Endothelial cell of umbilical vein (primary cell): ENCODE results near the gene RAD51C. TPM values are rescaled to one million over a fixed set of nuclear protein-coding genes. Genes with fewer than 3 reads are reported as not detected.

Experiments
- BruUV-seq: library from RNA; stranded (reverse); fragments of 400-500 nt; replicated peaks from 2 replicates; lab custom pipeline; 2021; lab: Mats Ljungman, UMichigan
- CTCF ChIA-PET: fragments of 300-600, 350-600 bp; sonication (Branson Sonifier 250); formaldehyde crosslinking; loops from one replicate; lab custom pipeline; 2021; ENCODE audit warnings: antibody characterized with exemption, inconsistent platforms; lab: Charles Lee
- POLR2A ChIA-PET: fragments of 300-600, 350-600 bp; sonication (Branson Sonifier 250); formaldehyde crosslinking; loops from one replicate; lab custom pipeline; 2021; ENCODE audit warnings: antibody characterized with exemption, inconsistent platforms; lab: Charles Lee
- DNase-seq: peaks from one replicate; pipeline ENCODE4 v3.0.0-alpha.2; 2011; ENCODE audit warnings: low read depth, low spot score
- FAIRE-seq: peaks from 2 replicates; lab custom pipeline; 2011; peaks lifted over from hg19 to GRCh38; lab: Jason Lieb, UNC
- H2AFZ ChIP-seq: 2 replicates; pipeline ENCODE4 v1.6.0; 2012; ENCODE audit warnings: low read depth, low read length, control low read depth, inconsistent platforms
- H3K27ac ChIP-seq: 2 replicates; pipeline ENCODE4 v1.5.1; 2011; ENCODE audit warnings: low read depth, mild to moderate bottlenecking, control low read depth, low read length, moderate library complexity; ENCODE audit not compliant: insufficient read depth
- H3K27me3 ChIP-seq, 2 experiments: 2 replicates each; pipeline versions ENCODE4 v1.6.0 to v1.6.1; 2011; ENCODE audit warnings: low read length in 2 of 2, mixed read lengths in 1 of 2; ENCODE audit not compliant: control insufficient read depth in 2 of 2, insufficient read depth in 2 of 2
- H3K36me3 ChIP-seq, 2 experiments: 2 replicates in 1 of 2; 3 replicates in 1 of 2; pipeline ENCODE4 v1.5.1; 2011; ENCODE audit warnings: low read length in 2 of 2, mild to moderate bottlenecking in 1 of 2, moderate library complexity in 1 of 2; ENCODE audit not compliant: control insufficient read depth in 2 of 2, insufficient read depth in 2 of 2; ENCODE audit errors: extremely low read depth in 1 of 2
- H3K4me1 ChIP-seq: 3 replicates; pipeline ENCODE4 v1.5.1; 2011; ENCODE audit warnings: mild to moderate bottlenecking, low read length; ENCODE audit not compliant: control insufficient read depth, insufficient read depth; ENCODE audit errors: extremely low read depth
- H3K4me2 ChIP-seq: 2 replicates; pipeline ENCODE4 v1.6.1; 2011; ENCODE audit warnings: low read length, control low read depth, mixed read lengths; ENCODE audit not compliant: insufficient read depth
- H3K4me3 ChIP-seq, 3 experiments: fragments of 200-600 bp in 1 of 3; sonication (generic), shearing (Covaris generic) in 1 of 3; replicated peaks in 1 of 3; 2 replicates each; pipeline ENCODE4 v1.5.1; 2011 to 2016; ENCODE audit warnings: control low read depth in 3 of 3, low read length in 3 of 3, mild to moderate bottlenecking in 2 of 3, inconsistent platforms in 1 of 3, low read depth in 1 of 3, moderate library complexity in 1 of 3; ENCODE audit not compliant: insufficient read depth in 1 of 3
- H3K79me2 ChIP-seq: 2 replicates; pipeline ENCODE4 v1.6.0; 2012; ENCODE audit warnings: low read length, inconsistent platforms; ENCODE audit not compliant: control insufficient read depth, insufficient read depth
- H3K9ac ChIP-seq: replicated peaks from 2 replicates; pipeline ENCODE3; 2011; ENCODE audit warnings: low read length, control low read depth; ENCODE audit not compliant: insufficient read depth; ENCODE audit errors: extremely low read depth
- H3K9me1 ChIP-seq: replicated peaks from 3 replicates; pipeline ENCODE4 v1.6.0; 2011; ENCODE audit warnings: mild to moderate bottlenecking, low read length; ENCODE audit not compliant: control insufficient read depth, insufficient read depth; ENCODE audit errors: extremely low read depth
- H3K9me3 ChIP-seq: replicated peaks from 2 replicates; pipeline ENCODE4 v1.5.1; 2012; ENCODE audit warnings: low read length, inconsistent platforms; ENCODE audit not compliant: control insufficient read depth, insufficient read depth
- H4K20me1 ChIP-seq: replicated peaks from 2 replicates; pipeline ENCODE3; 2011; ENCODE audit warnings: mild to moderate bottlenecking, low read length; ENCODE audit not compliant: control insufficient read depth, insufficient read depth; ENCODE audit errors: extremely low read depth
- CTCF ChIP-seq, 2 donors: IDR thresholded peaks; 1 replicate in 1 of 2; 2 replicates in 1 of 2; pipeline ENCODE4 v1.5.1; 2011; ENCODE audit warnings: low read length in 2 of 2, mild to moderate bottlenecking in 2 of 2, moderate library complexity in 2 of 2, control low read depth in 1 of 2, inconsistent platforms in 1 of 2, low read depth in 1 of 2; ENCODE audit not compliant: insufficient read depth in 1 of 2; ENCODE audit errors: extremely low read depth in 1 of 2
- EZH2 ChIP-seq: IDR thresholded peaks from 2 replicates; pipeline ENCODE4 v1.6.1; 2012; ENCODE audit warnings: borderline replicate concordance, low read depth, mild to moderate bottlenecking, moderate library complexity, low read length, inconsistent platforms; ENCODE audit not compliant: severe bottlenecking
- FOS ChIP-seq: IDR thresholded peaks from 2 replicates; pipeline ENCODE4 v1.6.1; 2011; ENCODE audit warnings: mild to moderate bottlenecking, low read length, moderate library complexity, borderline replicate concordance; ENCODE audit not compliant: insufficient read depth
- GATA2 ChIP-seq: IDR thresholded peaks from 2 replicates; pipeline ENCODE4 v1.7.0; 2011; ENCODE audit warnings: low read depth, mild to moderate bottlenecking, moderate library complexity, mixed read lengths, low read length; ENCODE audit not compliant: insufficient read length, insufficient read depth
- JUN ChIP-seq: IDR thresholded peaks from 2 replicates; pipeline ENCODE4 v1.6.1; 2011; ENCODE audit warnings: borderline replicate concordance, low read depth; ENCODE audit not compliant: insufficient read length, insufficient read depth
- MYC ChIP-seq: IDR thresholded peaks from one replicate; pipeline ENCODE4 v1.6.1; 2011; ENCODE audit warnings: mild to moderate bottlenecking, low read depth, low read length
- POLR2A ChIP-seq: IDR thresholded peaks from 2 replicates; pipeline ENCODE4 v1.6.1; 2012; ENCODE audit warnings: low read depth, mild to moderate bottlenecking, control low read depth, low read length
- POLR2AphosphoS5 ChIP-seq: IDR thresholded peaks from 2 replicates; pipeline ENCODE4 v1.6.1; 2012; ENCODE audit warnings: low read depth, mild to moderate bottlenecking, control low read depth, low read length, moderate library complexity; ENCODE audit not compliant: insufficient read depth
- dilution Hi-C: fragments of 300-500 bp; cut with MboI; formaldehyde crosslinking; loops from one replicate; pipeline ENCODE4 v1.15.0; 2019; ENCODE audit warnings: low sequenced_read_pairs; ENCODE audit not compliant: extremely low pct_ligation_motif_present
- intact Hi-C: fragments of 100-400 bp; cut with micrococcal nuclease; formaldehyde crosslinking; loops from one replicate; pipeline ENCODE4 v1.10.0; 2022
- polyA plus RNA-seq, 4 experiments: library from polyadenylated mRNA; depleted of rRNA in 3 of 4; stranded (reverse) in 3 of 4; unstranded in 1 of 4; fragments of >200 nt; gene quantifications; 2 replicates each; pipeline versions ENCODE4 v1.2.1 to v1.2.3, GENCODE V29; 2011 to 2012; ENCODE audit warnings: missing spikeins in 1 of 4
- total RNA-seq: library from RNA; stranded (reverse); gene quantifications from 2 replicates; pipeline ENCODE4 v1.2.3, GENCODE V29; 2021
- TF ChIP-seq, protein P1 (sequence below): IDR thresholded peaks from 2 replicates; pipeline ENCODE4 v1.6.1; 2011; ENCODE audit not compliant: insufficient read depth, insufficient read length

The RAD51C gene
- total and polyA plus RNA-seq, 2 donors (not counting 3 experiments of a cell fraction or from before 2014, with no cell fraction given) = 24.8 to 38.9 TPM

- Histone ChIP-seq H3K79me2 (no peaks in the 10 kb centered on the region), H3K4me1 (peaks cover 13% of the 10 kb centered on the region), H3K27ac (no peak overlapping the region), H3K4me2 (no peak overlapping the region), H2AFZ (no peak overlapping the region), H3K36me3 (no peaks in the 10 kb centered on the region), H3K9ac (no peak overlapping the region), H4K20me1 (no peaks in the 10 kb centered on the region), H3K9me1 (no peaks in the 10 kb centered on the region), H3K4me3 (no peak overlapping the region), H3K27me3 (peaks cover 13 to 31% of the 10 kb centered on the region in 2 experiments), H3K9me3 (no peaks in the 10 kb centered on the region)
- ChIA-PET CTCF (interaction anchor here (1.2 kb wide), 1 partner anchor 73 kb away, joined by 4 read pairs; no protein-coding TSS in a partner anchor), POLR2A (no interaction called here)
- DNase-seq (no peak), FAIRE-seq (no peak)
- intact Hi-C loops = no loop called here
- BruUV-seq = no TSS peak
- no peak for TF ChIP-seq JUN
- no peak for TF ChIP-seq EZH2
- TF ChIP-seq FOS = no peak
- no peak for TF ChIP-seq POLR2AphosphoS5
- TF ChIP-seq, protein P1, sequence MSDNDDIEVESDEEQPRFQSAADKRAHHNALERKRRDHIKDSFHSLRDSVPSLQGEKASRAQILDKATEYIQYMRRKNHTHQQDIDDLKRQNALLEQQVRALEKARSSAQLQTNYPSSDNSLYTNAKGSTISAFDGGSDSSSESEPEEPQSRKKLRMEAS = no peak
- no peak for TF ChIP-seq POLR2A
- TF ChIP-seq CTCF (IDR thresholded peaks at IDR 0.05; ENCODE audit: extremely low read depth in 1 of 2, insufficient read depth in 1 of 2, low read depth in 1 of 2, low read length in 2 of 2) = no peak
- TF ChIP-seq GATA2 = no peak
- no peak for TF ChIP-seq MYC
- dilution Hi-C loops = no loop called here
Observed at GRCh38 chr17:58753026-58753425, 60.6 kb downstream of the RAD51C start.
